ENCODE measurements around the gene CCDC121. TPM values are rescaled to one million over a fixed set of nuclear protein-coding genes. Genes with fewer than 3 reads are reported as not detected.

Gene CCDC121
- total RNA-seq, 1 donor from 2014 or later: 1.6 TPM

- peaks cover 37% of the 10 kb centered on the region for H3K79me2 ChIP-seq (ENCODE audit: insufficient read depth, low read length)
- peaks cover 15% of the 10 kb centered on the region for H3K4me1 ChIP-seq (ENCODE audit: insufficient read depth, low read length)
- Mint-ChIP-seq H3K27me3 (ENCODE audit: low read depth, unreplicated experiment) (peaks cover 8% of the 10 kb centered on the region), H3K4me3 (ENCODE audit: unreplicated experiment) (no peak overlapping the region), H3K27ac (ENCODE audit: unreplicated experiment) (peak overlapping the region; percentile 6), H3K9me3 (ENCODE audit: unreplicated experiment) (peaks cover 40% of the 10 kb centered on the region), H3K4me1 (ENCODE audit: low read depth, unreplicated experiment) (peaks cover 12% of the 10 kb centered on the region), H3K36me3 (ENCODE audit: low read depth, unreplicated experiment) (peaks cover 15% of the 10 kb centered on the region)
- no peak for TF ChIP-seq CTCF (IDR thresholded peaks at IDR 0.05; ENCODE audit: insufficient read depth, low read depth, low read length)
- TF ChIP-seq EZH2 (IDR thresholded peaks at IDR 0.05; ENCODE audit: insufficient read depth, low read length): no peak
- DNase-seq (ENCODE audit: low read depth) (no peak), FAIRE-seq (no peak)
- H4K20me1 ChIP-seq (ENCODE audit: insufficient read depth, low read length): peaks cover 22% of the 10 kb centered on the region
- H3K9me3 ChIP-seq (ENCODE audit: insufficient read depth, low read depth, low read length): peaks cover 3% of the 10 kb centered on the region
- H3K4me2 ChIP-seq (ENCODE audit: low read length): no peak overlapping the region
- no peak overlapping the region for H2AFZ ChIP-seq (ENCODE audit: low read depth, low read length)
- H3K27me3 ChIP-seq (ENCODE audit: insufficient read depth, low read length): no peaks in the 10 kb centered on the region
- H3K9ac ChIP-seq (ENCODE audit: low read length): no peak overlapping the region
- H3K4me3 ChIP-seq (ENCODE audit: insufficient read depth, low read depth, low read length): no peak overlapping the region
- H3K27ac ChIP-seq (ENCODE audit: low read depth, low read length): no peak overlapping the region
- no peaks in the 10 kb centered on the region for H3K36me3 ChIP-seq (ENCODE audit: insufficient read depth, low read length)
Measured at GRCh38 chr2:27581417-27582128, 47.2 kb downstream of the CCDC121 start.

Other genes with a start within 250 kb of the CCDC121 start
- gene ZNF513, start 248.3 kb downstream of the CCDC121 start, total RNA-seq: 13.5 and 13.7 TPM in 2 replicates
- gene PPM1G, start 219.4 kb downstream of the CCDC121 start, total RNA-seq: 77.3 and 79.0 TPM in 2 replicates
- gene NRBP1, start 200.4 kb downstream of the CCDC121 start, total RNA-seq: 119 and 127 TPM in 2 replicates
- gene KRTCAP3, start 186.6 kb downstream of the CCDC121 start, total RNA-seq: 1.4 and 1.9 TPM in 2 replicates
- 15.4 and 17.6 TPM in 2 replicates for gene IFT172, start 139.3 kb downstream of the CCDC121 start, total RNA-seq
- 6.9 and 7.3 TPM in 2 replicates for gene FNDC4, start 133.8 kb downstream of the CCDC121 start, total RNA-seq
- gene GCKR, start 132.2 kb downstream of the CCDC121 start, total RNA-seq: not detected in 2 replicates
- 27.5 and 32.5 TPM in 2 replicates for gene ZNF512, start 46.0 kb downstream of the CCDC121 start, total RNA-seq
- gene GPN1, start within 50 bp of the CCDC121 start, total RNA-seq: 54.4 and 63.9 TPM in 2 replicates
- gene SUPT7L, start 34.6 kb upstream of the CCDC121 start, total RNA-seq: 25.9 and 27.8 TPM in 2 replicates
- 20.9 and 21.3 TPM in 2 replicates for gene SLC4A1AP, start 34.9 kb upstream of the CCDC121 start, total RNA-seq
- gene MRPL33, start 142.7 kb upstream of the CCDC121 start, total RNA-seq: 80.7 and 85.3 TPM in 2 replicates

Measured in astrocyte (in vitro differentiated cells and primary cell).